Activated naive CD4-positive, alpha-beta T cell treated with anti-CD3 and anti-CD28 coated beads, Interleukin-2, amount 10 ng/mL, durations not matched to agents 7 days and 5 days (primary cell): ENCODE data around the gene KIAA2012.

Experiments
- CTCF ChIA-PET: fragments of 350-600 bp; sonication (Branson Sonifier 250); formaldehyde crosslinking; loops from one replicate; lab custom pipeline; 2021; ENCODE audit warnings: antibody characterized with exemption; lab: Charles Lee
- DNase-seq: peaks from one replicate; pipeline ENCODE4 v3.0.0-alpha.2; 2020
- H3K27ac Mint-ChIP-seq: one replicate; pipeline ENCODE4 v1.8.0; 2021; ENCODE audit warnings: mild to moderate bottlenecking, moderate library complexity, mixed read lengths
- H3K27me3 Mint-ChIP-seq: one replicate; pipeline ENCODE4 v1.8.0; 2021; ENCODE audit warnings: mild to moderate bottlenecking, mixed read lengths
- H3K36me3 Mint-ChIP-seq: one replicate; pipeline ENCODE4 v1.8.0; 2021; ENCODE audit warnings: mixed read lengths
- H3K4me1 Mint-ChIP-seq: one replicate; pipeline ENCODE4 v1.8.0; 2021; ENCODE audit warnings: mixed read lengths
- H3K4me3 Mint-ChIP-seq: one replicate; pipeline ENCODE4 v1.8.0; 2021; ENCODE audit warnings: mild to moderate bottlenecking, moderate library complexity, mixed read lengths
- H3K9me3 Mint-ChIP-seq: one replicate; pipeline ENCODE4 v1.8.0; 2021; ENCODE audit warnings: mixed read lengths

Gene KIAA2012

DNA sequence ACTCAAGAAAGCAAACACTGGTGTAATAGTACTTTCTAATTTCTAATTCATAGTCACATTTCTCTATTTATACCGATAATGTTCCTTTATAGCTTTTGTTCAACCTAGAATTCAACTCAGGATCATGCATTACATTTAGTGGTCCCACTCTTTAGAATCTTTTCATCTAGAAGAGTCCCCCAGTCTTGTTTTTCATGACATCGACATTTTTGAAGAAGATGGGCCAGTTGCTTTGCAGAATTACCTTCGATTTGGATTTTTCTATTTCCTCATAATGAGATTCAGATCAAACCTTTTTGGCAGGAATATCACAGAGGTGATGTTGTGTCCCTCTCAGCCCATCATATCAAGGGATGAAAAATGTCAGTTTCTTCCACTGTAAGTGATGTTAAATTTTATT is 35.3 kb downstream of the KIAA2012 start:
- peaks cover 23% of the 10 kb centered on the region for H3K27me3 Mint-ChIP-seq
- H3K4me1 Mint-ChIP-seq = no peaks in the 10 kb centered on the region
- no peak for DNase-seq
- H3K4me3 Mint-ChIP-seq = no peak overlapping the region
- no peak overlapping the region for H3K27ac Mint-ChIP-seq
- CTCF ChIA-PET = no interaction called here
- H3K9me3 Mint-ChIP-seq = no peaks in the 10 kb centered on the region
- H3K36me3 Mint-ChIP-seq = no peaks in the 10 kb centered on the region

DNA sequence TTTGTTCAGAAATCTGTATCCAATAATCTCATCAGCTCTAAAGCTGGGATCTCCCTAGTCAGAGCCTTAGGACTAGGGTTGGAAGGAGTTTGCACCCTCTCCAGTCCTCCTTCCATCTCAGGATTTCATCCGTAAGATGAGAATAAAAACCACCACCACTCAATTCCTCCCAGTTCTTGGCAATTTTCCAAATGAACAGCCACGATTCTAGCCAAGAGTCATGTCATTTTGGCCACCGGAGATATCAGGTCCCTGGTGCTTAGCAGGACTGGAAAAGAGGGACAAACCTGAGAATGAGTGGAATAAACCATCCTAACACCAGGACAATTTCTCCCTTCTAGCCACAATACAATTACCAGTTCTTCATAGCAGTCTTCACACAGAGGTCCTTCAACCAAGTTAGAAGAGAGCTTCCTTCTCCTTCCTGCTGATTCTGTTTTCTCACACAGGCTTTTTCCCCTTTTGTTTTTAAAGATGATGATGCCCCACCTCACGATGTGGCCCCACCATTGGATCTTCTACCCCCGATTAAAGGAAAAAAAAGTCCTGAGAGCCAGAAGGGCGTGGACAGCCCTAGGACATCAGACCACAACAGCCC is 36.2 kb downstream of the KIAA2012 start:
- peaks cover 28% of the 10 kb centered on the region for H3K27me3 Mint-ChIP-seq
- H3K27ac Mint-ChIP-seq = no peak overlapping the region
- no peaks in the 10 kb centered on the region for H3K4me1 Mint-ChIP-seq
- no peak overlapping the region for H3K4me3 Mint-ChIP-seq
- no peaks in the 10 kb centered on the region for H3K9me3 Mint-ChIP-seq
- no peaks in the 10 kb centered on the region for H3K36me3 Mint-ChIP-seq
- CTCF ChIA-PET = interaction anchor here (0.8 kb wide), 1 partner anchor 70 kb away, joined by 3 read pairs; no protein-coding TSS in a partner anchor
- no peak for DNase-seq

DNA sequence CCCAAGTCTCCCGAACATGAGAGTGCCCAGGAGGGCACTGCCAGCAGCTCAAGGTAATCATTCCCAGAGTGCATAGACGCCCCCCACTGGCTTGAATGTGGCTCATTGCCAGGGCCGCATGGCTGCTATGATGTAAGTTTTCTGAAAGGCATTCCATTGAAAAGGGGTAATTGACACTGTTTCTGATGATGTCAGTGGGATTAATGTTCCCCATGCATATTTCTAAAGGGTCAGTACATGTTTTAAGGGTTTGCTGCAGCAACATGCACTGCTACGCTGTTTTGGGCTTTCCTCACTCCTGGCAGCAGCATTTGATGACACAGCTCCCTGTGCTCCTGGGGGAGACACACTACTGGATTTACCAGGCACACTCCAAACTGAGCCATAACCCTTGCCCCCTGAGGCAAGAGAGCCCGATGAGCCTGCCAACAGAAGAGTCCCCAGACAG is 36.7 kb downstream of the KIAA2012 start:
- no peak overlapping the region for H3K4me3 Mint-ChIP-seq
- peak overlapping the region; percentile 53 for H3K27ac Mint-ChIP-seq
- no peak for DNase-seq
- no peaks in the 10 kb centered on the region for H3K4me1 Mint-ChIP-seq
- H3K9me3 Mint-ChIP-seq = no peaks in the 10 kb centered on the region
- CTCF ChIA-PET = interaction anchor here (0.8 kb wide), 1 partner anchor 69 kb away, joined by 3 read pairs; no protein-coding TSS in a partner anchor
- peaks cover 30% of the 10 kb centered on the region for H3K27me3 Mint-ChIP-seq
- no peaks in the 10 kb centered on the region for H3K36me3 Mint-ChIP-seq

DNA sequence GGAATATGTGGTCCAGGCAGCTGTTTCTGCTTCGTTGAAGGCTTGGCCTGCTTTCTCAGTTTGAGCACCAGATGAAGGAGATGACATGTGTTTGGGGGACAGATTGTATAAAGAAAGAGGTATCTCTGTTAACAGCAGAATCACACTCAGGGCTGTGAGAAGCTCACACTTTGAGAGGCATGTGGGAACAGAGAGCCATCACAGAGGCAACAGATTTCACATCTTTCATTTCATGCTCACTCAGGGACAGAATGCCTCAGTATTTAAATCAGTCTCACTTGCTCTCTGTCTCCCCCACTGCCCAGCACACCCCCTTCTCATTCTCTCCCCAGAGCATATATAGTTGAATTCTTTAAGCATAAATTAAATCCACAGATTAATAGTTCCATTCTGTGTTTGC is 37.4 kb downstream of the KIAA2012 start:
- Mint-ChIP-seq H3K4me1 (no peaks in the 10 kb centered on the region), H3K9me3 (no peaks in the 10 kb centered on the region), H3K4me3 (no peak overlapping the region), H3K27ac (no peak overlapping the region), H3K36me3 (no peaks in the 10 kb centered on the region), H3K27me3 (peaks cover 27% of the 10 kb centered on the region)
- no peak for DNase-seq
- CTCF ChIA-PET = no interaction called here

DNA sequence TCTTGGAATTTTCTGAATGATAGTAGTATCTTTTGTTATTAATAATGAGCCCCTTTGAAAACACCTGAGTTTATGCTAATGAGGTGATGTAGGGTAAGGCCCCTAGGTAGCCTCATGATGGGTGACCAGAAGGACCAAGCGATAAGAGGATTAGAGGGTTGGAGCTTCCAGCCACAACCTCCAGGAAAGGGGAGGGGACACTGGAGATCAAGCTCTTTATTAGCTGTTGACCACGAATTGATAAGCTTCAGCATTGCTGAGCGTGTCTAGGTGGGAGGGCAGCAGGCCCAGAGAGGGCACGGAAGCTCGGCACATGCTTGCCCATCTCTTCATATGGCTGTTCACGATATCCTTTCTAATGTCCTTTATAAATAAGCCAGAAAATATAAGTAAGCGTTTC is 39.0 kb downstream of the KIAA2012 start:
- H3K4me3 Mint-ChIP-seq = no peak overlapping the region
- no peak for DNase-seq
- no peaks in the 10 kb centered on the region for H3K4me1 Mint-ChIP-seq
- H3K36me3 Mint-ChIP-seq = no peaks in the 10 kb centered on the region
- no peaks in the 10 kb centered on the region for H3K9me3 Mint-ChIP-seq
- peaks cover 35% of the 10 kb centered on the region for H3K27me3 Mint-ChIP-seq
- H3K27ac Mint-ChIP-seq = no peak overlapping the region
- CTCF ChIA-PET = no interaction called here

DNA sequence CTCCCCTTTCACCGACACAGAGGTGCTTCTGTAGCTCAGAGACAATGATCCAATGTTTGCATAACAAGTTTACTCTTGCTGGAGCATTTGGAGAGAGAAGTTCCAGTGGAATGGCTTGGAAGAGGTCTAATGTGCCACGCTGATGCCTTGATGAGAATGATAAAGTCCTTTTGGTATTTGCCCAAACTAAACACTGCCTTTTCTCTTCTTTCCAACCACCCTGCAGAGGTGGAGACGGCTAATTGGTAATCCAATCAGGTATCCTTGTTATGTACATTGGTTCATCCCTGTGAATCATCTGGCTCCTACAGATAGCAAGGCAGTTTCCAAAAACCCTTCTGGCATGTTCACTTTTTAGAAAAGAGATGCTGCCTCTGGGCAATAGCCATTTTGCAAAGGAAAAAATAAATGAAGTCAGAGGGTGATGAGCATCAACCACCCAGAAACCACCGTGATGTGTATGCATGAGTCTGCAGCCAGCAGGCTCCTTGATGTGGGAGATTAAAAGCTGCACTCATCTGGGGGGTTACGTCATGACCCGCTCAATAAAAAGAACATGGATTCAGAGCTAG is 40.6 kb downstream of the KIAA2012 start:
- CTCF ChIA-PET = interaction anchor here (0.8 kb wide), 1 partner anchor 65 kb away, joined by 3 read pairs; no protein-coding TSS in a partner anchor
- H3K27me3 Mint-ChIP-seq = peaks cover 35% of the 10 kb centered on the region
- H3K27ac Mint-ChIP-seq = no peak overlapping the region
- DNase-seq = no peak
- no peaks in the 10 kb centered on the region for H3K4me1 Mint-ChIP-seq
- no peaks in the 10 kb centered on the region for H3K9me3 Mint-ChIP-seq
- H3K36me3 Mint-ChIP-seq = no peaks in the 10 kb centered on the region
- no peak overlapping the region for H3K4me3 Mint-ChIP-seq

DNA sequence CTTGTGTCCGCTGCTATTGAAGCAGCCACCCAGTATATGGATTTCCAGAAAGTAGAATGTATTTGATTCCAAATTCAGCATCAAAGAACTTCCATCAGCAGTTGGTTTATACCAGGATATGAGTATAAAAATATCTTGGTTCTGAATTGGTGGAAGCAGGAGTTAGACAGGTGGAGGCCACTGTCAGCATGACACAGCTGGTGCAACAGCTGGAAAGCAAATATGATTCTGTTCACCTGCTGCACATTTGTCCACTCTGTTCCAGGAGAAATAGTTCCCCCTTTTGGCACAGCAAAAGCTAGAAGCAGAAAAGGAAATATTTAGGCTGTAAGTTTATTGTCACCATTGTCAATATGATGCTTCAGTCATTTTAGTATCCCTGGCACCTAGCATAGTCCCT is 41.2 kb downstream of the KIAA2012 start:
- Mint-ChIP-seq H3K9me3 (no peaks in the 10 kb centered on the region), H3K27me3 (peaks cover 31% of the 10 kb centered on the region), H3K36me3 (no peaks in the 10 kb centered on the region), H3K4me1 (no peaks in the 10 kb centered on the region), H3K4me3 (no peak overlapping the region), H3K27ac (no peak overlapping the region)
- DNase-seq = no peak
- CTCF ChIA-PET = no interaction called here

DNA sequence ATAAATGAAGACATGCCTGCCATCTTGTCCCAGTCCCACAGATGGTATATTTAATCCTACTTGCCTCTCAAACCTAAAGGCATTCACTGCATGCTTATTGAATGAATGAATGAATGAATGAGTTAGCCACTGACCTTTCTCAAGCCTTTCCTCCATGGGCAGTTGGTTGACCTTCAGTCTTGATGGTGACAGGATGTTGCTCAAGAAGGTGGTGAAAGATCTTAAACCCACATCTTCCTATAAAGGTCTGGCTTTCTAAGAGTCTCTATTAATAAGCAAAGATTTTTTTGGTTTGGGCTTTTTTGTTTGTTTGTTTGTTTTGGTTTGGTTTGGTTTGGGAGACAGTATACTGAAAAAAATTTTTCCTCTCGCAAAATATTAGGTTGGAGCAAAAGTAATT is 41.7 kb downstream of the KIAA2012 start:
- Mint-ChIP-seq H3K27ac (no peak overlapping the region), H3K4me1 (no peaks in the 10 kb centered on the region), H3K9me3 (no peaks in the 10 kb centered on the region), H3K4me3 (no peak overlapping the region), H3K27me3 (peaks cover 26% of the 10 kb centered on the region), H3K36me3 (no peaks in the 10 kb centered on the region)
- DNase-seq = no peak
- CTCF ChIA-PET = interaction anchor here (1.2 kb wide), 1 partner anchor 64 kb away, joined by 3 read pairs; no protein-coding TSS in a partner anchor

DNA sequence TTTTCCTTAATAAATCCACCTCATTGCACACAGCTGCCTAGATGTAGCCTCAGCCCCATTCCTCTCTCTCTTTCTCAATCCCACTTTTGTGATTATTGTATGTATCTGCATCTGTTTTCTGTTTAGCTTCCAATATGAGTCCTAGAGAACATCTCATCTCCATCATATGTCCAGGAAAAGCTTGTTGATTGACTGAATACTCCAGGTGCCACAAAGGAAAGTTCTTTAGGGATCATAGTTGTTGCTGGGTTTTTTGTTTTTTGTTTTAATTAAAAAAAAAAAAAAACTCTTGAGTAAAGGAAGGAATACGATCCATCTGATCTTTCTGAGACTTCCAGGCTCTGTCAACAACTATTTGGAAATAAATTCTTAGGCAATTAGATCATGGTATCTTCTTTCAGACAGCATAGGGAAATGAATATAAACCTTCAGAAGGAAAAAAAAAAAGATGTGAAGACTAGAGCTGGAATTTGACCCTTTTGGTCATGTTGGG is 42.5 kb downstream of the KIAA2012 start:
- H3K9me3 Mint-ChIP-seq = no peaks in the 10 kb centered on the region
- DNase-seq = no peak
- no peaks in the 10 kb centered on the region for H3K4me1 Mint-ChIP-seq
- no peak overlapping the region for H3K27ac Mint-ChIP-seq
- H3K4me3 Mint-ChIP-seq = no peak overlapping the region
- peaks cover 23% of the 10 kb centered on the region for H3K27me3 Mint-ChIP-seq
- no peaks in the 10 kb centered on the region for H3K36me3 Mint-ChIP-seq
- CTCF ChIA-PET = interaction anchor here (1.2 kb wide), 1 partner anchor 63 kb away, joined by 3 read pairs; no protein-coding TSS in a partner anchor

DNA sequence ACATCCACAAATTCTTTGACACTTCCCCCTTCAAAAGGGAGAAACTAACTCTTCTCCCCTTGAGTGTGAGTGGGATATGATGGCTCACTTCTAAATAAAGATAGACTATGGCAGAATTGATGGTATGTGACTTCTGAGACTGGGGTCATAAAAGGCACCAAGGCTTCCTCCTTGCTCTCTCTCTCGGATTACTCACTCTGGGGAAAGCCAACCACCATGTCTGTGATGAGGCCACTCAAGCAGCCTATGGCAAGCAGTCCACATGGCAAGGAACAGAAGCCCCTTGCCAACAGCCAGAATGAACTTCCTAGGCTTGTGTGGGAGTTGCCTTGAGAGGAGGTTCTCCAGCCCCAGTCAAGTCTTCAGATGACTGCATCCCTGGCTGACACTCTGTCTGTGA is 43.6 kb downstream of the KIAA2012 start:
- Mint-ChIP-seq H3K4me3 (no peak overlapping the region), H3K4me1 (no peaks in the 10 kb centered on the region), H3K27me3 (peaks cover 23% of the 10 kb centered on the region), H3K36me3 (no peaks in the 10 kb centered on the region), H3K9me3 (peaks cover 4% of the 10 kb centered on the region), H3K27ac (no peak overlapping the region)
- CTCF ChIA-PET = no interaction called here
- no peak for DNase-seq

DNA sequence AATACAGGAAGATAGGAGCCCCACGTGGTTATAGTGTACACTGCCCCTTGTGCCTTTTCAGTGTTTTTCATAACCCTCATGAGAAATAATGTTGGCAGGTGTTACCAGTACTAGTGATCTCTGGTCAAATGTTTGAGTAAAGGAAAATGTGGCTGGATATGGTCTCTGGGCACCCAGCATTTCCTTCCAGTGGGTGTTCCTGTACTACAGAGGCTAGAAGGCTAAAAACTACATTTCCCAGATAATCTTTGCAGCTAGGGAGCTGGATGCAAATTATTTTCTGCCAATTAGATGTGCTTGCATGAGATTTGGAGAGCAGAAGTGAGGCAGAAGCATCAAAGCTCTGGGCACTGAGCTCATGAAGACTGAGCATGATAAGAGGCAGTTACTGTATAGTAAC is 45.1 kb downstream of the KIAA2012 start:
- CTCF ChIA-PET = interaction anchor here (2.0 kb wide), 1 partner anchor 15 kb away, joined by 8 read pairs; no protein-coding TSS in a partner anchor
- Mint-ChIP-seq H3K4me1 (peaks cover 5% of the 10 kb centered on the region), H3K4me3 (no peak overlapping the region), H3K27me3 (peaks cover 23% of the 10 kb centered on the region), H3K36me3 (no peaks in the 10 kb centered on the region), H3K27ac (no peak overlapping the region), H3K9me3 (peaks cover 4% of the 10 kb centered on the region)
- DNase-seq = no peak

DNA sequence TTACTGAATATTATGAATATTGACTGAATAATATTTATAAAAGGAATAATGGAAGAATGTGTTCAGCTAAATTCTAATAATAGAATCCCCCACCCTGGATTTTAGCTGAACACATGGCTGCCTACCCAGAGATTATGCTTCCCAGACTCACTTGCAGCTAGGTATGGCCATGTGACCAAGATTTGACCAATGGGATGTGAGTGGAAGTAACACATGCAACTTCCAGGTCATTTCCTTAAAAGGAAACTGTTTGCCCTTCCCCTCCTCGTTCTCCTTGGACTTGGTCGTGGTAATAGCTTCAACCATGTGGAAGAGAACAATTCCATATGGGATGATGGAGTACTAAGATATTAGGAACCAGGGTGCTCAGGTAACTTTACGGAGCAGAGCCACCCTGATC is 47.8 kb downstream of the KIAA2012 start:
- peaks cover 8% of the 10 kb centered on the region for H3K27me3 Mint-ChIP-seq
- CTCF ChIA-PET = no interaction called here

DNA sequence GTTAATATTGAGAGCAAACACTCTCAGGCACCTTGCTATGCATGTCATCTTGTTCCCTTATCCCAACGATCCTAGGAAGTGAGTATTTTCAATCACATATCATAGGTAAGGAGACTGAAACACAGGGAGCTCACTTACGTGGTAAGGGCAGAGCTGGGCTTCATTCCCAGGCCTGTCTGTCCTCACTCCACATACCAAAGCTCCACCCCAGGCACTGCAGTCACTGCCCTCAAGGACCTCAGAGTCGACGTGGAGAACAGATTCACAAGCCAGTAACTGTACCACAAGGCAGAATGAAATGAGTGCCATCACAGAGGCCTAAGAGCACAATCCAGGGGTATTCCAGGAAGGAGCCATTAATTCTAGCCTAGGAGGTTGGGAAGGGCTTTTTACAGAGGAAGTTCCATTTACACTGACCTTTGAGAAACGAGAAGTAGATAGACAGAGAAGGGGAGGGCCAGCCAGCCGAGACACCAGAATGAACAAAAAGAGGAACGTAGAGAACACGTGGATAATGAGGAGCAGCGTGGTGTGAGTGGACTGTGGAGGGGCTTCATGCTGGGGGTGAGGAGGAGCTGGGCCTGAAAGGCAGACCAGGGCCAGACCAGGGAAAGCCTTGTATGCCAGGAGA is 48.6 kb downstream of the KIAA2012 start:
- Mint-ChIP-seq H3K4me1 (peaks cover 8% of the 10 kb centered on the region), H3K4me3 (no peak overlapping the region), H3K27ac (no peak overlapping the region), H3K9me3 (peaks cover 4% of the 10 kb centered on the region), H3K36me3 (no peaks in the 10 kb centered on the region), H3K27me3 (peaks cover 3% of the 10 kb centered on the region)
- CTCF ChIA-PET = no interaction called here
- DNase-seq = no peak

More for the DNA sequence above, 47.8 kb downstream of the KIAA2012 start:
- Mint-ChIP-seq H3K27ac (no peak overlapping the region), H3K4me3 (no peak overlapping the region), H3K4me1 (peaks cover 8% of the 10 kb centered on the region), H3K36me3 (no peaks in the 10 kb centered on the region), H3K9me3 (peaks cover 4% of the 10 kb centered on the region)
- DNase-seq = no peak

DNA sequence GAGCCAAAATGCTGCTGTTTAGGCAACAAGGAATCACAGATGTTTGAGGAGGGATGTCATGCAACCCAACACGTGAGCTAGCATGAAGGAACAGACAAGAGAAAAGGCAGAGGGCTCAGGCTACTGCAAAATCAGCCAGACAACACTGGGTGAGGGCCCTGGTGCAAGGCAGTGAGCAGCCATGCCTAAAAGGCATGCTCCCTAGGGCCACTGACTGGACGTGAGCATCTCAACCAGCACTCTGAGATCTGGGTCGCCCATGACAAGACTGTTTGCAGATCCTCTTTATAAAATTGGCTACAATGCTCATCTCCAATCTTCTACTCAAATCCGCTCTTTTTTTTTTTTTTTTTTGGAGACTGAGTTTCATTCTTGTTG is 49.1 kb downstream of the KIAA2012 start:
- Mint-ChIP-seq H3K36me3 (no peaks in the 10 kb centered on the region), H3K27ac (no peak overlapping the region)
- no peak for DNase-seq

More for the DNA sequence above, 49.1 kb downstream of the KIAA2012 start:
- Mint-ChIP-seq H3K4me3 (no peak overlapping the region), H3K4me1 (peaks cover 8% of the 10 kb centered on the region), H3K27me3 (no peaks in the 10 kb centered on the region), H3K9me3 (peaks cover 4% of the 10 kb centered on the region)
- CTCF ChIA-PET = no interaction called here
